BE2C (cell line): Measurements from ENCODE around the gene ANKRD13B.

Experiments used
- DNase-seq: peaks from one replicate; pipeline ENCODE4 v3.0.0-alpha.2; 2020
- H3K27me3 ChIP-seq: fragments of 250-450 bp; sonication (Bioruptor Pico); 2 replicates; pipeline ENCODE4 v1.5.1; 2020; ENCODE audit warnings: mild to moderate bottlenecking
- H3K36me3 ChIP-seq: fragments of 250-450 bp; sonication (Bioruptor Pico); 2 replicates; pipeline ENCODE4 v1.5.1; 2020; ENCODE audit warnings: mild to moderate bottlenecking
- H3K4me1 ChIP-seq: fragments of 250-450 bp; sonication (Bioruptor Pico); 2 replicates; pipeline ENCODE4 v1.5.1; 2020
- H3K4me3 ChIP-seq: 2 replicates; pipeline ENCODE4 v1.5.1; 2011; ENCODE audit warnings: low read depth, low read length
- H3K9me3 ChIP-seq: fragments of 250-450 bp; sonication (Bioruptor Pico); 2 replicates; pipeline ENCODE4 v1.5.1; 2020
- TF ChIP-seq, protein P1 (sequence below): IDR thresholded peaks from 2 replicates; pipeline ENCODE4 v1.5.1; 2012; ENCODE audit warnings: mild to moderate bottlenecking, low read depth, low read length

Gene ANKRD13B

DNA sequence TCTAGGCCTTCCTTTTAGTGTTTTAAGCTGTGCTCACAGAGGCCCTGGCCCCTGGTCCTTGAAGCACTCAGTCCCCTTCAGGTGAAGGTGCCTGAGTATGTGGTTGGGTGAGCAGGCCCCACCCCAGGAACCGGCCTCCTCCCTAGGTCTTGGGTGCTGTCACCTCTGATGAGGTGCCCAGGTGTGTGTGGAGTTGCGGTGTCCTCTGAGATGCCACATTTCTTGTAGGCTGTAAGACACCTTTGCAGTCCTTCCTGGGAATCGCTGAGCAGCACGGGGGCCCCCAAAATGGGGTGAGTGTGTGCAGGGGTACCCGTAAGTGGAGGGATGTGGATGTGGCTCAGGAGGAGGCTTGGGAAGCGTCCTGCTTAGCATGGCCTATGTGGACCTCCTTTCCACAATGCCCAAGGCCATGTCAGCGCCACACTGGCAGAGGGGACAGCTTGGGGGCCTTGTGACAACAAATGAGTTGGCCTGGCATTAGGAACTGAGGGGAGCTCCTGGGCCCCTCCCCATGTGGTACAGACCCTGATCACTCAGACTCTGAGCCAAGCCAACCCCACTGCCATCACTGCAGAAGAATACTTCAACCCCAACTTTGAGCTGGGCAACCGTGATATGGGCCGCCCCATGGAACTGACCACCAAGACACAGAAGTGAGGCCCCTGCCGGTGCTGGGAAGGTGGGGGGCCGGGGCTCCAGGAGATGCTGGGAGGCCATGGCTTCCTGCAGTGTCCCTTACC, 18.6 kb downstream of the ANKRD13B start:
- TF ChIP-seq, protein P1, sequence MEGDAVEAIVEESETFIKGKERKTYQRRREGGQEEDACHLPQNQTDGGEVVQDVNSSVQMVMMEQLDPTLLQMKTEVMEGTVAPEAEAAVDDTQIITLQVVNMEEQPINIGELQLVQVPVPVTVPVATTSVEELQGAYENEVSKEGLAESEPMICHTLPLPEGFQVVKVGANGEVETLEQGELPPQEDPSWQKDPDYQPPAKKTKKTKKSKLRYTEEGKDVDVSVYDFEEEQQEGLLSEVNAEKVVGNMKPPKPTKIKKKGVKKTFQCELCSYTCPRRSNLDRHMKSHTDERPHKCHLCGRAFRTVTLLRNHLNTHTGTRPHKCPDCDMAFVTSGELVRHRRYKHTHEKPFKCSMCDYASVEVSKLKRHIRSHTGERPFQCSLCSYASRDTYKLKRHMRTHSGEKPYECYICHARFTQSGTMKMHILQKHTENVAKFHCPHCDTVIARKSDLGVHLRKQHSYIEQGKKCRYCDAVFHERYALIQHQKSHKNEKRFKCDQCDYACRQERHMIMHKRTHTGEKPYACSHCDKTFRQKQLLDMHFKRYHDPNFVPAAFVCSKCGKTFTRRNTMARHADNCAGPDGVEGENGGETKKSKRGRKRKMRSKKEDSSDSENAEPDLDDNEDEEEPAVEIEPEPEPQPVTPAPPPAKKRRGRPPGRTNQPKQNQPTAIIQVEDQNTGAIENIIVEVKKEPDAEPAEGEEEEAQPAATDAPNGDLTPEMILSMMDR = no peak
- Histone ChIP-seq H3K9me3 (no peaks in the 10 kb centered on the region), H3K36me3 (peaks cover 13% of the 10 kb centered on the region), H3K4me3 (no peak overlapping the region), H3K27me3 (no peaks in the 10 kb centered on the region), H3K4me1 (no peaks in the 10 kb centered on the region)
- no peak for DNase-seq

DNA sequence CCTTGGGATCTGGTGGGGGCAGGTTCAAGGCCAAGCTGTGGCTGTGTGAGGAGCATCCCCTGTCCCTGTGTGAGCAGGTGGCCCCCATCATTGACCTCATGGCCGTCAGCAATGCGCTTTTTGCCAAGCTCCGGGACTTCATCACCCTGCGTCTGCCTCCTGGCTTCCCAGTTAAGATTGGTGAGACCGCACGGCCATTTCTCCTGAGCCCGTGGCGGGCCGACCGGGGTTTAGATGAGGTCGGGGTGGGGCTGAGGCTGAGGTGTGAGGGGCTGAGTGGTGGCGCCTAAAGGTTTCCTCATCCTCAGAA, 19.1 kb downstream of the ANKRD13B start:
- no peak for DNase-seq
- TF ChIP-seq, protein P1 = no peak
- H3K9me3 ChIP-seq = no peaks in the 10 kb centered on the region
- H3K36me3 ChIP-seq = peaks cover 13% of the 10 kb centered on the region
- no peaks in the 10 kb centered on the region for H3K27me3 ChIP-seq
- H3K4me3 ChIP-seq = no peak overlapping the region
- H3K4me1 ChIP-seq = no peaks in the 10 kb centered on the region

DNA sequence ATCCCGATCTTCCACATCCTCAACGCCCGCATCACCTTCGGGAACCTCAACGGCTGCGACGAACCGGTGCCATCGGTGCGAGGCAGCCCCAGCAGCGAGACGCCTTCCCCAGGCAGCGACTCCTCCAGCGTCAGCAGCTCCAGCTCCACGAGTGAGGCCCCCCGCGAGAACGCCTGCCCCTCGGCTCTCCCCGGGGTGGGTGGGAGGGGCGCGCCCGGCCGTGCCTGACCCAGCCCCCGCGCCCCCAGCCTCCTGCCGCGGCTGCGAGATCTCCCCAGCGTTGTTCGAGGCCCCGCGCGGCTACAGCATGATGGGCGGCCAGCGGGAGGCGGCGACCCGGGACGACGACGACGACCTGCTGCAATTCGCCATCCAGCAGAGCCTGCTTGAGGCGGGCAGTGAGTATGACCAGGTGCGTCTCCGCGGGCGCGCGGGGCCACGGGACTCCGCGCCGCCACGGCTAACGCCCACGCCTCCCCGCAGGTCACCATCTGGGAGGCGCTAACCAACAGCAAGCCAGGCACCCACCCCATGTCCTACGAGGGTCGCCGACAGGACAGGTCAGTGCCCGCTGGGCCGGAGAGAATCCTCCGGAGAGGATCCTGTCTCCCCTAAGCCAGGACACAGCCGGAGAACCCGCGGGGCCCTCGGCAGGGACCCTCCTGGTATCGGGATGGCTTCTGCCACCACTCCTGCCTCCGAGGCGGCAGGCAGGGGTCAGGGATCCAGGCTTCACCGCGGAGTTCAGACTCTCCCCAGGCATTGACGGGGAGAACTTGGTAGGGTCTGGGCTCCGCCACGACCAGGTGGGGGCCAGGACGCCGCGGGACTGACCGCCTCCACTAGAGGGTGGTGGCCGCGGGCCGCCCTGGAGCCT, 19.7 kb downstream of the ANKRD13B start:
- TF ChIP-seq, protein P1 = no peak
- H3K4me3 ChIP-seq = no peak overlapping the region
- H3K27me3 ChIP-seq = no peaks in the 10 kb centered on the region
- DNase-seq = no peak
- peaks cover 13% of the 10 kb centered on the region for H3K36me3 ChIP-seq
- H3K4me1 ChIP-seq = no peaks in the 10 kb centered on the region
- no peaks in the 10 kb centered on the region for H3K9me3 ChIP-seq

DNA sequence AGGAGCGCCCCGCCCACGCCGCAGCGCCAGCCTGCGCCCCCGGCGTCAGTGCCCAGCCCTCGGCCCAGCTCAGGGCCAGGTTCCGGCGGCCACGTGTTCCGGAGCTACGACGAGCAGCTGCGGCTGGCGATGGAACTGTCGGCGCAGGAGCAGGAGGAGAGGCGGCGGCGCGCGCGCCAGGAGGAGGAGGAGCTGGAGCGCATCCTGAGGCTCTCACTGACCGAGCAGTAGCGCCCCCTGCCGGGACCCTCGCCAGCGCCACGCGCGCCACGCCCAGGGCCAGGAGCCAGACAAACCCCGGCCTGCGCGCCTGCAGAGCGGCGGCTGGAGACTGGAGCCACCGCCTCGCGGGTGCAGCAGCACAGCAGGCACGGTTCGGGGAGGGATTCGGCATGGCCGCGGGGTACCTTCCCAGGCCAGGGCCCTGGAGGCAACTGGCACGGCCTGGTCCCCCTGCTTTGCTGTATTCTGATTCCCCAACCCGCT, 20.5 kb downstream of the ANKRD13B start:
- DNase-seq = no peak
- H3K4me1 ChIP-seq = no peaks in the 10 kb centered on the region
- peaks cover 13% of the 10 kb centered on the region for H3K36me3 ChIP-seq
- no peak overlapping the region for H3K4me3 ChIP-seq
- no peaks in the 10 kb centered on the region for H3K27me3 ChIP-seq
- TF ChIP-seq, protein P1 = no peak
- H3K9me3 ChIP-seq = no peaks in the 10 kb centered on the region

DNA sequence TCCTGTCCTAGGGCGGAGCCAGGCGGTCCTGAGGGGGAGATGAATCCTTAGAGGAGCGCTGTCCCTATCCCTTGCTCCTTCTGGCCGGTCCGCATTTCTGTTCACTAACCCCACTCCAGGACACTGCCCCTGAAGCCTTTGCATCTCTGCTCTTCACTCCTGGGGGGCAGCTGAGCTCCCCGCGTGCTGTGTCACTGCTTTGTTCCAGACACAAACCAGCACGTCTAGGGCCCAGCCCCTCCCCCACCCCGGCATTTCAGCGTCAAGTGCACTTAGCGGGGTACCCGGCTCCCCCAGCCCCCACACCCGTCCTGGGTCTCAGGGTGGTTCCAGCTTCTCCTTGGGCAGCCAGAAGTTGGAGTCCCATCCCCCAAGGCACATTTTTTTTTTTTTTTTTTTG, 20.9 kb downstream of the ANKRD13B start:
- Histone ChIP-seq H3K4me3 (no peak overlapping the region), H3K9me3 (no peaks in the 10 kb centered on the region), H3K4me1 (no peaks in the 10 kb centered on the region), H3K36me3 (peaks cover 13% of the 10 kb centered on the region), H3K27me3 (no peaks in the 10 kb centered on the region)
- TF ChIP-seq, protein P1 = no peak
- DNase-seq = no peak
